WTC11 (cell line): ENCODE data around the gene GNB2. TPM values are rescaled to one million over a fixed set of nuclear protein-coding genes. Genes with fewer than 3 reads are reported as not detected.

Source experiments
- ATAC-seq: fragments of 200-7000 bp; cut with Tn5 transposase; 2 replicates; pipeline ENCODE4 v1.10.0; 2021; ENCODE audit warnings: mild to moderate bottlenecking, moderate library complexity
- CTCF ChIA-PET: fragments of 300-600 bp; sonication (Branson Sonifier 250); formaldehyde crosslinking; loops from one replicate; lab custom pipeline; 2021; ENCODE audit warnings: antibody characterized with exemption; lab: Charles Lee
- POLR2A ChIA-PET: fragments of 350-600 bp; sonication (Branson Sonifier 250); formaldehyde crosslinking; loops from one replicate; lab custom pipeline; 2021; ENCODE audit warnings: antibody characterized with exemption; lab: Charles Lee
- DNase-seq: peaks from one replicate; pipeline ENCODE4 v3.0.0; 2021; ENCODE audit warnings: low spot score
- H3K27ac Mint-ChIP-seq: 2 replicates; pipeline ENCODE4 v1.8.0; 2021; ENCODE audit warnings: mixed read lengths
- H3K27me3 Mint-ChIP-seq: 2 replicates; pipeline ENCODE4 v1.8.0; 2021; ENCODE audit warnings: low read depth, mild to moderate bottlenecking, moderate library complexity, mixed read lengths
- H3K36me3 Mint-ChIP-seq: 2 replicates; pipeline ENCODE4 v1.8.0; 2021; ENCODE audit warnings: mixed read lengths
- H3K4me1 Mint-ChIP-seq: 2 replicates; pipeline ENCODE4 v1.8.0; 2022; ENCODE audit warnings: mixed read lengths
- H3K4me3 Mint-ChIP-seq: 2 replicates; pipeline ENCODE4 v1.8.0; 2021; ENCODE audit warnings: mild to moderate bottlenecking, moderate library complexity, mixed read lengths
- H3K9me3 Mint-ChIP-seq: 2 replicates; pipeline ENCODE4 v1.8.0; 2021; ENCODE audit warnings: mixed read lengths
- ESRRA ChIP-seq: sonication (generic); formaldehyde crosslinking; IDR thresholded peaks from 2 replicates; pipeline ENCODE4 v1.8.1; 2022; ENCODE audit warnings: mild to moderate bottlenecking, missing genetic modification reagents, borderline replicate concordance
- IRF2 ChIP-seq: sonication (generic); formaldehyde crosslinking; IDR thresholded peaks from 2 replicates; pipeline ENCODE4 v1.8.0; 2022; ENCODE audit warnings: low read depth, missing genetic modification reagents, borderline replicate concordance
- JAZF1 ChIP-seq: fragments of 250-450 bp; sonication (Bioruptor Pico); IDR thresholded peaks from 2 replicates; pipeline ENCODE4 v1.9.0; 2021; ENCODE audit warnings: moderate library complexity, mild to moderate bottlenecking, inconsistent platforms
- MAX ChIP-seq: sonication (generic); formaldehyde crosslinking; IDR thresholded peaks from 2 replicates; pipeline ENCODE4 v1.8.0; 2022; ENCODE audit warnings: mild to moderate bottlenecking, missing genetic modification reagents
- MLX ChIP-seq: sonication (generic); formaldehyde crosslinking; IDR thresholded peaks from 2 replicates; pipeline ENCODE4 v1.8.1; 2023; ENCODE audit warnings: mild to moderate bottlenecking, missing genetic modification reagents, moderate library complexity
- NFYB ChIP-seq: sonication (generic); formaldehyde crosslinking; conservative IDR thresholded peaks from 2 replicates; pipeline ENCODE4 v1.8.0; 2022; ENCODE audit warnings: low read depth, missing genetic modification reagents
- NR3C1 ChIP-seq: sonication (generic); formaldehyde crosslinking; conservative IDR thresholded peaks from 2 replicates; pipeline ENCODE4 v1.8.1; 2023; ENCODE audit warnings: low read depth, mild to moderate bottlenecking, missing genetic modification reagents
- RELA ChIP-seq: sonication (generic); formaldehyde crosslinking; IDR thresholded peaks from 2 replicates; pipeline ENCODE4 v1.8.1; 2022; ENCODE audit warnings: missing genetic modification reagents, mild to moderate bottlenecking, borderline replicate concordance
- SOX15 ChIP-seq: fragments of 250-450 bp; sonication (Bioruptor Pico); IDR thresholded peaks from 2 replicates; pipeline ENCODE4 v1.9.0; 2021; ENCODE audit warnings: mild to moderate bottlenecking
- STAT6 ChIP-seq: sonication (generic); formaldehyde crosslinking; conservative IDR thresholded peaks from 2 replicates; pipeline ENCODE4 v1.8.1; 2023; ENCODE audit warnings: mild to moderate bottlenecking, low read depth, missing genetic modification reagents, moderate library complexity
- ZBTB21 ChIP-seq: sonication (generic); formaldehyde crosslinking; IDR thresholded peaks from 2 replicates; pipeline ENCODE4 v1.8.1; 2023; ENCODE audit warnings: mild to moderate bottlenecking, missing genetic modification reagents, borderline replicate concordance
- ZNF219 ChIP-seq: sonication (generic); formaldehyde crosslinking; IDR thresholded peaks from 2 replicates; pipeline ENCODE4 v1.8.0; 2023; ENCODE audit warnings: missing genetic modification reagents, mild to moderate bottlenecking, borderline replicate concordance
- ZNF232 ChIP-seq: sonication (generic); formaldehyde crosslinking; IDR thresholded peaks from 2 replicates; pipeline ENCODE4 v1.8.0; 2022; ENCODE audit warnings: mild to moderate bottlenecking, missing genetic modification reagents
- ZNF317 ChIP-seq: sonication (generic); formaldehyde crosslinking; IDR thresholded peaks from 2 replicates; pipeline ENCODE4 v1.8.1; 2023; ENCODE audit warnings: low read depth, mild to moderate bottlenecking, moderate library complexity, missing genetic modification reagents, borderline replicate concordance
- ZNF416 ChIP-seq: fragments of 250-450 bp; sonication (Bioruptor Pico); IDR thresholded peaks from 2 replicates; pipeline ENCODE4 v1.9.0; 2021; ENCODE audit warnings: mild to moderate bottlenecking, inconsistent platforms
- total RNA-seq: library from RNA; stranded (reverse); gene quantifications from 3 replicates; pipeline ENCODE4 v1.2.3, GENCODE V29; 2021
- TF ChIP-seq, protein P1 (sequence below): sonication (generic); formaldehyde crosslinking; IDR thresholded peaks from 2 replicates; pipeline ENCODE4 v1.8.1; 2022; ENCODE audit warnings: low read depth, missing genetic modification reagents, borderline replicate concordance

GNB2 gene
- total RNA-seq, 1 experiment from 2014 or later: 194 TPM

GRCh38 chr7:100685049-100685605 lies 11.6 kb downstream of the GNB2 start:
- TF ChIP-seq ZNF232 (CRISPR knock-in tag): no peak
- TF ChIP-seq ZNF219 (CRISPR knock-in tag): no peak
- TF ChIP-seq ZNF416: no peak
- TF ChIP-seq ZNF317 (CRISPR knock-in tag): no peak
- TF ChIP-seq IRF2 (CRISPR knock-in tag): no peak
- no peak for TF ChIP-seq STAT6 (CRISPR knock-in tag)
- TF ChIP-seq SOX15 (CRISPR knock-in tag): no peak
- TF ChIP-seq JAZF1: no peak
- TF ChIP-seq NR3C1: no peak
- ATAC-seq (no peak), DNase-seq (no peak)
- H3K27me3 Mint-ChIP-seq: no peaks in the 10 kb centered on the region
- no peak overlapping the region for H3K4me3 Mint-ChIP-seq
- H3K4me1 Mint-ChIP-seq: peaks cover 10% of the 10 kb centered on the region; the same call in 1 of the 2 replicates
- no peak overlapping the region for H3K27ac Mint-ChIP-seq
- no peaks in the 10 kb centered on the region for H3K9me3 Mint-ChIP-seq
- H3K36me3 Mint-ChIP-seq: peaks cover 29% of the 10 kb centered on the region
- POLR2A ChIA-PET: interaction anchor here (0.8 kb wide), 1 partner anchor 10 kb away, joined by 12 read pairs; no protein-coding TSS in a partner anchor
- CTCF ChIA-PET: interaction anchor here (0.7 to 3.4 kb wide), 3 partner anchors 20 to 59 kb away, joined by 3 to 12 read pairs (median 4); partner anchors contain the start of gene POP7

DNA sequence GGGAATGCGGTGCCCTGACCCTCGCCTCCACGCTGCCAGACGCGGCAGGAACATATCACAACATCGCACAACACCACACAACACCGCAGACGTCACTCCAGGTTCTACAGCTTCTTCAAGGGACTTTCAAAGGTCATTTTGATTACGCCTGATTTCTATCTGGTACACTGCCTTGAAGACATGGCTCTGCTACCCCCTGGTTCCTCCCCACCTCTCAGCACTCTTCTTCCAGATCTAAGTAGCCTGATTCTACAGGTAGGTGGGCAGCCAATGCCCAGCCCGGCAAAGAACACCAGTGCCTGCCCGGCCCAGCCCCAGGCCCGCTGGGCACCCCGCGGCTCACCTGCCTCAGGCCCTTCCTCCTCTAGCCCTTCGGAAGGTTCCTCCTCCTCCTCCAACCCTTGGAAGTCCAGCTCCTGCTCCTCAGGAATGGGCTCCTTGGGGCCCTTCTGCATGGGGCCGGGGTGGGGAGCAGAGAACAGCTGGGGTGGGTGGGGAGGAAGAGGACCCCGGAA lies 12.1 kb downstream of the GNB2 start:
- no peak overlapping the region for H3K27ac Mint-ChIP-seq
- H3K27me3 Mint-ChIP-seq: no peaks in the 10 kb centered on the region
- CTCF ChIA-PET: interaction anchor here (0.7 to 3.4 kb wide), 4 partner anchors 20 to 59 kb away, joined by 3 to 12 read pairs (median 4); partner anchors contain the start of gene POP7
- ATAC-seq: no peak
- no peak for TF ChIP-seq NFYB
- no peak for TF ChIP-seq ZBTB21 (CRISPR knock-in tag)
- TF ChIP-seq, protein P1, sequence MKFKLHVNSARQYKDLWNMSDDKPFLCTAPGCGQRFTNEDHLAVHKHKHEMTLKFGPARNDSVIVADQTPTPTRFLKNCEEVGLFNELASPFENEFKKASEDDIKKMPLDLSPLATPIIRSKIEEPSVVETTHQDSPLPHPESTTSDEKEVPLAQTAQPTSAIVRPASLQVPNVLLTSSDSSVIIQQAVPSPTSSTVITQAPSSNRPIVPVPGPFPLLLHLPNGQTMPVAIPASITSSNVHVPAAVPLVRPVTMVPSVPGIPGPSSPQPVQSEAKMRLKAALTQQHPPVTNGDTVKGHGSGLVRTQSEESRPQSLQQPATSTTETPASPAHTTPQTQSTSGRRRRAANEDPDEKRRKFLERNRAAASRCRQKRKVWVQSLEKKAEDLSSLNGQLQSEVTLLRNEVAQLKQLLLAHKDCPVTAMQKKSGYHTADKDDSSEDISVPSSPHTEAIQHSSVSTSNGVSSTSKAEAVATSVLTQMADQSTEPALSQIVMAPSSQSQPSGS (CRISPR knock-in tag): no peak
- TF ChIP-seq MAX: no peak
- TF ChIP-seq RELA (CRISPR knock-in tag): no peak
- no peak for TF ChIP-seq ESRRA (CRISPR knock-in tag)
- no peak for TF ChIP-seq MLX (CRISPR knock-in tag)
- TF ChIP-seq, all 79 proteins: peak for 0
- DNase-seq: no peak
- no peak overlapping the region for H3K4me3 Mint-ChIP-seq
- no peaks in the 10 kb centered on the region for H3K9me3 Mint-ChIP-seq
- POLR2A ChIA-PET: interaction anchor here (0.8 kb wide), 1 partner anchor 11 kb away, joined by 12 read pairs; no protein-coding TSS in a partner anchor
- H3K36me3 Mint-ChIP-seq: peaks cover 27% of the 10 kb centered on the region
- peaks cover 8% of the 10 kb centered on the region; the same call in 1 of the 2 replicates for H3K4me1 Mint-ChIP-seq
